Right lobe of liver (tissue), 6 donors: Measurements from ENCODE around the gene RSBN1. TPM values are rescaled to one million over a fixed set of nuclear protein-coding genes. Genes with fewer than 3 reads are reported as not detected.

Source experiments
- ATAC-seq, 4 donors: fragments of 200-7000 bp; cut with Tn5 transposase; one replicate each; pipeline ENCODE4 v1.9.1; 2020; ENCODE audit warnings: mild to moderate bottlenecking in 4 of 4, moderate library complexity in 4 of 4
- DNase-seq, 3 donors: peaks; one replicate each; pipeline ENCODE4 v3.0.0-alpha.2; 2020
- H3K27ac ChIP-seq, 3 donors: fragments of 200-600 bp; one replicate each; pipeline ENCODE4 v1.8.0; 2022
- H3K27me3 ChIP-seq, 2 donors: fragments of 200-600 bp; one replicate each; pipeline ENCODE4 v1.8.0; 2022
- H3K36me3 ChIP-seq, 4 donors: fragments of 200-600 bp; sonication (generic) in 1 of 4; one replicate each; pipeline versions ENCODE4 v1.5.1 to v1.8.0; 2017 to 2022; ENCODE audit warnings: control low read depth in 1 of 4
- H3K4me1 ChIP-seq, 4 donors: fragments of 200-600 bp; sonication (generic) in 1 of 4; one replicate each; pipeline versions ENCODE4 v1.5.1 to v1.8.0; 2017 to 2022; ENCODE audit warnings: control low read depth in 1 of 4
- H3K4me3 ChIP-seq, 3 donors: fragments of 200-600 bp; one replicate each; pipeline ENCODE4 v1.8.0; 2022
- H3K9me3 ChIP-seq, 4 donors: fragments of 200-600 bp; sonication (generic) in 1 of 4; one replicate each; pipeline versions ENCODE4 v1.5.1 to v1.8.0; 2017 to 2022; ENCODE audit warnings: control low read depth in 1 of 4
- CTCF ChIP-seq, 4 donors: fragments of 200-600 bp in 3 of 4; fragments of 450-650 bp in 1 of 4; IDR thresholded peaks; one replicate each; pipeline versions ENCODE4 v1.5.1 to v1.8.0; 2016 to 2022; ENCODE audit warnings: antibody characterized with exemption in 4 of 4, mild to moderate bottlenecking in 2 of 4
- POLR2A ChIP-seq: fragments of 450-650 bp; IDR thresholded peaks from one replicate; pipeline ENCODE4 v1.6.1; 2017; ENCODE audit warnings: antibody characterized with exemption, mild to moderate bottlenecking
- WGBS: methylation state at CpG from one replicate; pipeline ENCODE4 v1.1.6; 2018; ENCODE audit warnings: low coverage, low lambda C conversion rate; ENCODE audit not compliant: insufficient coverage; ENCODE audit errors: missing lambda C conversion rate; 5-methylcytosine and 5-hydroxymethylcytosine counted together
- intact Hi-C, 2 donors: fragments of 100-400 bp; cut with DNase I; formaldehyde crosslinking; loops; one replicate each; pipeline versions ENCODE4 v1.11.2 to v1.14.1; 2022
- total RNA-seq, 6 experiments: library from RNA; depleted of rRNA in 2 of 6; stranded (reverse); fragments of >200 nt in 2 of 6; fragmentation: NEBNext Ultra II Directional in 3 of 6; extraction: Animal tissue kit (Norgen Biotek cat#: 25700) in 3 of 6; gene quantifications; one replicate each; pipeline versions ENCODE4 v1.1.0 to v1.2.4, GENCODE V29; 2016 to 2023
- donor health status: DM: no; HTN: yes; CAD: no.
- donor health status: DM: no; HTN: no; CAD: no.
- donor health status: DM: no; HTN: no; CAD: no.
- donor health status: DM: no; HTN: yes; CAD: no.
- donor health status: DM: no; HTN: yes; CAD: no.

RSBN1 gene
- total RNA-seq, 6 experiments from 2014 or later, result 4.1 to 5.9 (median 5.0) TPM

DNA sequence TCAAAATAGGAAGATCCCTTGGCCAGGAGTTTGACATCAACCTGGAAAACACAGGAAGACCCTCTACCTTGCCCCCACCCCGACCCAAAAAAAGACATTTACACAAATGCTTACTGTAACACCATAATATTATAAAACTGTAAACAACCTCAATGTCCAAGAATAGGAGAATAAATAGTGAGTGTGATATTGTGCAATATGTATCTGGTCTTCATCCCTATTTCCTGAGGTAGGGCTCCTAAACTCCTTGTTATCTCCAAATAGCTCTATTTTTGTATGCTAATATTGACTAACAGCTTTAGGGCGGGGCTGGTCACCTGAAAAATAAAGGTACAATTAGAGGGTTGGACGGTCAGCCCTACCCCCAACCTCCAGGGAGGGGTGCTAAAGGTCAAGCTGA is 23.5 kb downstream of the RSBN1 start:
- Histone ChIP-seq H3K4me1 (peaks cover 0 to 9% (median 0%) of the 10 kb centered on the region in 4 donors), H3K27me3 (no peaks in the 10 kb centered on the region), H3K9me3 (no peaks in the 10 kb centered on the region), H3K27ac (no peak overlapping the region), H3K36me3 (no peaks in the 10 kb centered on the region), H3K4me3 (no peak overlapping the region)
- no peak for TF ChIP-seq POLR2A
- TF ChIP-seq CTCF (IDR thresholded peaks at IDR 0.05), result no peak
- intact Hi-C loops, result no loop called here
- no peak for DNase-seq
- peak in 1 of 4 donors; percentile 12 for ATAC-seq
- 80% methylated on average over 3 of the region's 3 CpGs for WGBS

GRCh38 chr1:113787663-113788062 is 24.6 kb downstream of the RSBN1 start:
- no peak overlapping the region for H3K4me3 ChIP-seq
- H3K36me3 ChIP-seq, result no peaks in the 10 kb centered on the region
- WGBS, result 78% methylated on average over 3 of the region's 3 CpGs
- H3K27me3 ChIP-seq, result no peaks in the 10 kb centered on the region
- H3K9me3 ChIP-seq, result no peaks in the 10 kb centered on the region
- intact Hi-C loops, result no loop called here
- TF ChIP-seq CTCF (IDR thresholded peaks at IDR 0.05) (no peak), POLR2A (no peak)
- DNase-seq (no peak), ATAC-seq (no peak)
- peaks cover 0 to 15% (median 0%) of the 10 kb centered on the region in 4 donors for H3K4me1 ChIP-seq
- no peak overlapping the region for H3K27ac ChIP-seq

- DNase-seq (no peak), ATAC-seq (peak; percentile 72 to 87 (median 82))
- Histone ChIP-seq H3K27ac (peak overlapping the region in 1 of 3 donors; percentile 1), H3K9me3 (no peaks in the 10 kb centered on the region), H3K4me3 (no peak overlapping the region), H3K27me3 (no peaks in the 10 kb centered on the region), H3K36me3 (no peaks in the 10 kb centered on the region), H3K4me1 (peaks cover 0 to 15% (median 0%) of the 10 kb centered on the region in 4 donors)
- WGBS, result 27% methylated on average over 1 of the region's 1 CpG
- no peak for TF ChIP-seq POLR2A
- TF ChIP-seq CTCF (IDR thresholded peaks at IDR 0.05), result no peak
- intact Hi-C loops, result no loop called here
Measured at GRCh38 chr1:113786069-113786468, 26.2 kb downstream of the RSBN1 start.

DNA sequence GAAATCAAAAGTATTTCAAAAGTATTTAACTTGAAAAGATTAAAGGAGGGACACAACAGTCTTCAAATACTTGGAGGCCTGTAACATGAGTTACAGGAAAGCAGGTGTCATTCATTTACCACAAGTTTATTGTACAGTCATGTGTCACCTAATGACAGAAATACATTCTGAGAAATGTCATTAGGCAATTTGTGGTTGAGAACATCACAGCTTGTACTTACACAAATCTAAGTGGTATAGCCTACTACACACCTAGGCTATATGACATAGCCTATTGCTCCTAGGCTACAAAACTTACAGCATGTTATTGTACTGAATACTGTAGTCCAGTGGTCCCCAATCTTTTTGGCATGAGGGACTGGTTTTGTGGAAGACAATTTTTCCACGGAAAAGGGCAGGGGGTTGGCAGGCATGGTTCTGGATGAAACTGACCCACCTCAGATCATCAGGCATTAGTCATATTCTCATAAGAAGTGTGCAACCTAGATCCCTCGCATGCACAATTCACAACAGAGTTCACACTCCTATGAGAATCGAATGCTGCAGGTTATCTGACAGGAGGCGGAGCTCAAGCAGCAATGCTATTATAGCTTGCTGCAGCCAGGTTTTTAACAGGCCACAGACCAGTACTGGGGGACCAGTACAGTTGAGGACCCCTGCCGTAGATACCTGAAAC is 28.0 kb downstream of the RSBN1 start:
- DNase-seq (no peak), ATAC-seq (peak in 2 of 4 donors; percentile 26 to 31)
- Histone ChIP-seq H3K36me3 (no peaks in the 10 kb centered on the region), H3K9me3 (no peaks in the 10 kb centered on the region), H3K27me3 (no peaks in the 10 kb centered on the region), H3K27ac (peak overlapping the region in 1 of 3 donors; percentile 25), H3K4me1 (peaks cover 0 to 15% (median 0%) of the 10 kb centered on the region in 4 donors), H3K4me3 (no peak overlapping the region)
- no peak for TF ChIP-seq POLR2A
- no peak for TF ChIP-seq CTCF (IDR thresholded peaks at IDR 0.05)
- intact Hi-C loops, result no loop called here
- 80% methylated on average over 2 of the region's 5 CpGs for WGBS
